ENCODE data around the gene LPCAT2. TPM values are rescaled to one million over a fixed set of nuclear protein-coding genes. Genes with fewer than 3 reads are reported as not detected.
A peak's percentile ranks its signal among the peaks of the same experiment; 100 is the strongest.

LPCAT2 gene
- total RNA-seq, 1 donor from 2014 or later = 15.8 TPM

GRCh38 chr16:55479430-55480140 is 29.3 kb upstream of the LPCAT2 start:
- DNase-seq (ENCODE audit: low spot score) = no peak

GRCh38 chr16:55480228-55480655 is 28.6 kb upstream of the LPCAT2 start:
- DNase-seq (ENCODE audit: low spot score) = peak; percentile 85

- DNase-seq (ENCODE audit: low spot score) = no peak
These were observed 27.8 kb upstream of the LPCAT2 start for GRCh38 chr16:55481023-55481422.

GRCh38 chr16:55482056-55482455 is 26.8 kb upstream of the LPCAT2 start:
- no peak for DNase-seq (ENCODE audit: low spot score)

- peak; percentile 46 for DNase-seq (ENCODE audit: low spot score)
These were observed 21.6 kb upstream of the LPCAT2 start for GRCh38 chr16:55487048-55487803.

GRCh38 chr16:55488306-55488705 is 20.6 kb upstream of the LPCAT2 start:
- no peak for DNase-seq (ENCODE audit: low spot score)

GRCh38 chr16:55489119-55489955 is 19.5 kb upstream of the LPCAT2 start:
- DNase-seq (ENCODE audit: low spot score) = no peak

- no peak for DNase-seq (ENCODE audit: low spot score)
These were observed 19.0 kb upstream of the LPCAT2 start for GRCh38 chr16:55489956-55490265.

- DNase-seq (ENCODE audit: low spot score) = no peak
These were observed 18.6 kb upstream of the LPCAT2 start for GRCh38 chr16:55490301-55490700.

GRCh38 chr16:55491691-55492090 is 17.2 kb upstream of the LPCAT2 start:
- DNase-seq (ENCODE audit: low spot score) = no peak

- DNase-seq (ENCODE audit: low spot score) = no peak
These were observed 16.0 kb upstream of the LPCAT2 start for GRCh38 chr16:55492756-55493380.

- peak; percentile 70 for DNase-seq (ENCODE audit: low spot score)
These were observed 13.9 kb upstream of the LPCAT2 start for GRCh38 chr16:55494994-55495421.

- no peak for DNase-seq (ENCODE audit: low spot score)
These were observed 13.1 kb upstream of the LPCAT2 start for GRCh38 chr16:55495616-55496289.

- no peak for DNase-seq (ENCODE audit: low spot score)
These were observed 12.2 kb upstream of the LPCAT2 start for GRCh38 chr16:55496509-55497145.

- DNase-seq (ENCODE audit: low spot score) = no peak
These were observed 11.3 kb upstream of the LPCAT2 start for GRCh38 chr16:55497558-55497957.

GRCh38 chr16:55498101-55498500 is 10.8 kb upstream of the LPCAT2 start:
- DNase-seq (ENCODE audit: low spot score) = no peak

- no peak for DNase-seq (ENCODE audit: low spot score)
These were observed 9.6 kb upstream of the LPCAT2 start for GRCh38 chr16:55499281-55499680.

- DNase-seq (ENCODE audit: low spot score) = no peak
These were observed 8.8 kb upstream of the LPCAT2 start for GRCh38 chr16:55499951-55500529.

GRCh38 chr16:55500530-55501011 is 8.3 kb upstream of the LPCAT2 start:
- DNase-seq (ENCODE audit: low spot score) = peak; percentile 50

- no peak for DNase-seq (ENCODE audit: low spot score)
These were observed 7.1 kb upstream of the LPCAT2 start for GRCh38 chr16:55501549-55502322.
